Measurements from ENCODE around the gene SPG7.

SPG7 gene

GRCh38 chr16:89511374-89511773 is 3.2 kb downstream of the SPG7 start:
- Histone ChIP-seq H3K27ac (replicated peaks) (no peak overlapping the region), H3K4me3 (replicated peaks; ENCODE audit: insufficient read depth, low read length) (no peak overlapping the region), H3K27me3 (ENCODE audit: insufficient read depth, poor library complexity, severe bottlenecking) (no peaks in the 10 kb centered on the region)
- no peak for TF ChIP-seq POLR2AphosphoS5 (IDR thresholded peaks at IDR 0.05; ENCODE audit: low read depth)
- TF ChIP-seq CTCF (IDR thresholded peaks at IDR 0.05; ENCODE audit: insufficient read depth, low read length) = no peak
- no peak for TF ChIP-seq SPI1 (IDR thresholded peaks at IDR 0.05; ENCODE audit: borderline replicate concordance, low read depth)
- no peak for TF ChIP-seq GABPA (IDR thresholded peaks at IDR 0.05; ENCODE audit: low read depth)
- no peak for TF ChIP-seq REST (IDR thresholded peaks at IDR 0.05; ENCODE audit: insufficient replicate concordance, low read depth)
- DNase-seq (ENCODE audit: low read depth in 1 of 2, low spot score in 1 of 2) = peak in 1 of 2 experiments; percentile 22

GRCh38 chr16:89512453-89512852 is 4.2 kb downstream of the SPG7 start:
- H3K4me3 ChIP-seq (replicated peaks; ENCODE audit: insufficient read depth, low read length) = no peak overlapping the region
- no peak for DNase-seq (ENCODE audit: low read depth in 1 of 2, low spot score in 1 of 2)
- TF ChIP-seq SPI1 (IDR thresholded peaks at IDR 0.05; ENCODE audit: borderline replicate concordance, low read depth) (no peak), CTCF (IDR thresholded peaks at IDR 0.05; ENCODE audit: insufficient read depth, low read length) (no peak), REST (IDR thresholded peaks at IDR 0.05; ENCODE audit: insufficient replicate concordance, low read depth) (no peak), GABPA (IDR thresholded peaks at IDR 0.05; ENCODE audit: low read depth) (no peak), POLR2AphosphoS5 (IDR thresholded peaks at IDR 0.05; ENCODE audit: low read depth) (no peak)
- no peak overlapping the region for H3K27ac ChIP-seq (replicated peaks)
- H3K27me3 ChIP-seq (ENCODE audit: insufficient read depth, poor library complexity, severe bottlenecking) = no peaks in the 10 kb centered on the region

GRCh38 chr16:89517128-89517527 is 8.9 kb downstream of the SPG7 start:
- H3K4me3 ChIP-seq (replicated peaks; ENCODE audit: insufficient read depth, low read length) = no peak overlapping the region
- no peak for DNase-seq (ENCODE audit: low read depth in 1 of 2, low spot score in 1 of 2)
- H3K27me3 ChIP-seq (ENCODE audit: insufficient read depth, poor library complexity, severe bottlenecking) = no peaks in the 10 kb centered on the region
- no peak overlapping the region for H3K27ac ChIP-seq (replicated peaks)
- no peak for TF ChIP-seq REST (IDR thresholded peaks at IDR 0.05; ENCODE audit: insufficient replicate concordance, low read depth)
- TF ChIP-seq SPI1 (IDR thresholded peaks at IDR 0.05; ENCODE audit: borderline replicate concordance, low read depth) = no peak
- TF ChIP-seq CTCF (IDR thresholded peaks at IDR 0.05; ENCODE audit: insufficient read depth, low read length) = no peak
- no peak for TF ChIP-seq GABPA (IDR thresholded peaks at IDR 0.05; ENCODE audit: low read depth)
- TF ChIP-seq POLR2AphosphoS5 (IDR thresholded peaks at IDR 0.05; ENCODE audit: low read depth) = no peak

Data from HL-60 (cell line).